ENCODE data around the gene SHOX. TPM values are rescaled to one million over a fixed set of nuclear protein-coding genes. Genes with fewer than 3 reads are reported as not detected.

Gene SHOX
- total RNA-seq, 4 donors from 2014 or later, result 0.17 to 4.6 (median 2.3) TPM

DNA sequence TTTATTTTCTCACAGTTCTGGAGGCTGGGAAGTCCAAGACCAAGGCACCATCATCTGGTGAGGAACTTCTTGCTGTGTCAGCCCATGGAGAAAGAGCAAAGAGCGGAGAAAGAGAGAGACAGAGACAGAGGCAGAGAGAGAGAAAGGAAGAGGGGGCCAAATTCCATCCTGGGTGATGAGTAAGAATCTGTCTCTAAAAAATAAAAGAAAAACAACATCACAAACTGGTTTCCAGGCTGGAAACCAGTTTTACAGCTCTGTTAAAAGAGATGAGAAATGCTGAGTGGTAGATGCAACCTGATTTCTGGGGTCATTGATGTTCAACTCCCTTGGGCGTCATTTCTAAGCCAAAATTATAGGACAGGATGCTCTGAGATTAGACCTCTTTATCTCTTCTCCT lies 72.9 kb downstream of the SHOX start:
- TF ChIP-seq, protein P1, sequence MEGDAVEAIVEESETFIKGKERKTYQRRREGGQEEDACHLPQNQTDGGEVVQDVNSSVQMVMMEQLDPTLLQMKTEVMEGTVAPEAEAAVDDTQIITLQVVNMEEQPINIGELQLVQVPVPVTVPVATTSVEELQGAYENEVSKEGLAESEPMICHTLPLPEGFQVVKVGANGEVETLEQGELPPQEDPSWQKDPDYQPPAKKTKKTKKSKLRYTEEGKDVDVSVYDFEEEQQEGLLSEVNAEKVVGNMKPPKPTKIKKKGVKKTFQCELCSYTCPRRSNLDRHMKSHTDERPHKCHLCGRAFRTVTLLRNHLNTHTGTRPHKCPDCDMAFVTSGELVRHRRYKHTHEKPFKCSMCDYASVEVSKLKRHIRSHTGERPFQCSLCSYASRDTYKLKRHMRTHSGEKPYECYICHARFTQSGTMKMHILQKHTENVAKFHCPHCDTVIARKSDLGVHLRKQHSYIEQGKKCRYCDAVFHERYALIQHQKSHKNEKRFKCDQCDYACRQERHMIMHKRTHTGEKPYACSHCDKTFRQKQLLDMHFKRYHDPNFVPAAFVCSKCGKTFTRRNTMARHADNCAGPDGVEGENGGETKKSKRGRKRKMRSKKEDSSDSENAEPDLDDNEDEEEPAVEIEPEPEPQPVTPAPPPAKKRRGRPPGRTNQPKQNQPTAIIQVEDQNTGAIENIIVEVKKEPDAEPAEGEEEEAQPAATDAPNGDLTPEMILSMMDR (IDR thresholded peaks at IDR 0.05; ENCODE audit: low read depth), result no peak

DNA sequence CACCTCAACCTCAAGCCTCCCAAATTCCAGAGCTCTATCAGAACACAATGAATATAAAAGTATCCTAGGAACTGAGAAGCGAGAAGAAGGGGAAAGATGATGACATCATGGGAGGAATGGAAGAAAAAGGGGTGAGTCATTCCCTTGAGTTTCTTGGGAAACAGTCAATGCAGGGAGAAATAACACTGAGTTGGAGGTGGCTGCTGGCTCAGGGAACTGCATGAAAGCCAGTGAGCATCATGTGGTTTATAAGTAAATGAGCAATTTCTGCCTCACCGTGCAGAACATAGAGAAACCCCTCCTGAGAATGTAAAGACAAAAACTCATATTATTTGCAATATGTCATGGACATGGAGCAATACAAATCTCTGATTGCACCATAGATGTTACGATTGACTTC lies 73.3 kb downstream of the SHOX start:
- TF ChIP-seq, protein P1 (IDR thresholded peaks at IDR 0.05; ENCODE audit: low read depth), result no peak

Other genes with a start within 250 kb of the SHOX start
- gene PPP2R3B, start 243.9 kb upstream of the SHOX start, total RNA-seq, result 10 to 100 TPM in 1 of 4 donors, 1 to 10 TPM in 3; 5.9 to 23.2 (median 8.3) TPM

All from subcutaneous adipose tissue (tissue), 4 donors.